ENCODE results near the gene STUB1. TPM values are rescaled to one million over a fixed set of nuclear protein-coding genes. Genes with fewer than 3 reads are reported as not detected.

Gene STUB1
- total RNA-seq, 1 experiment from 2014 or later, result 102 TPM

- CTCF ChIA-PET, result interaction anchor here (0.5 to 1.4 kb wide), 3 partner anchors 11 to 80 kb away, joined by 3 to 4 read pairs (median 3); partner anchors contain the start of gene CIAO3
- peaks cover 6% of the 10 kb centered on the region for H3K4me1 Mint-ChIP-seq (ENCODE audit: low read depth, unreplicated experiment)
- H3K27ac Mint-ChIP-seq (ENCODE audit: unreplicated experiment), result no peak overlapping the region
- H3K9me3 Mint-ChIP-seq (ENCODE audit: low read depth, unreplicated experiment), result no peaks in the 10 kb centered on the region
- DNase-seq, result no peak
- no peak overlapping the region for H3K4me3 Mint-ChIP-seq (ENCODE audit: low read depth, unreplicated experiment)
- no TSS peak for BruUV-seq (replicated peaks)
- intact Hi-C loops (cut with micrococcal nuclease; ENCODE audit: unreplicated experiment), result no loop called here
- peaks cover 91% of the 10 kb centered on the region for H3K27me3 Mint-ChIP-seq (ENCODE audit: unreplicated experiment)
- peaks cover 9% of the 10 kb centered on the region for H3K36me3 Mint-ChIP-seq (ENCODE audit: insufficient read depth, unreplicated experiment)
- TF ChIP-seq CTCF (IDR thresholded peaks at IDR 0.05; ENCODE audit: unreplicated experiment), result no peak
These were observed 26.2 kb downstream of the STUB1 start for GRCh38 chr16:706189-707061.

GRCh38 chr16:707062-707538, 26.9 kb downstream of the STUB1 start:
- CTCF ChIA-PET, result interaction anchor here (0.5 to 1.4 kb wide), 4 partner anchors 12 to 80 kb away, joined by 3 to 4 read pairs (median 3); partner anchors contain the start of gene CIAO3
- H3K27me3 Mint-ChIP-seq (ENCODE audit: unreplicated experiment), result peaks cover 88% of the 10 kb centered on the region
- no peaks in the 10 kb centered on the region for H3K9me3 Mint-ChIP-seq (ENCODE audit: low read depth, unreplicated experiment)
- no peak for DNase-seq
- no peak for TF ChIP-seq CTCF (IDR thresholded peaks at IDR 0.05; ENCODE audit: unreplicated experiment)
- intact Hi-C loops (cut with micrococcal nuclease; ENCODE audit: unreplicated experiment), result no loop called here
- H3K36me3 Mint-ChIP-seq (ENCODE audit: insufficient read depth, unreplicated experiment), result peaks cover 8% of the 10 kb centered on the region
- peaks cover 6% of the 10 kb centered on the region for H3K4me1 Mint-ChIP-seq (ENCODE audit: low read depth, unreplicated experiment)
- no peak overlapping the region for H3K27ac Mint-ChIP-seq (ENCODE audit: unreplicated experiment)
- BruUV-seq (replicated peaks), result no TSS peak
- H3K4me3 Mint-ChIP-seq (ENCODE audit: low read depth, unreplicated experiment), result no peak overlapping the region

GRCh38 chr16:708019-708418, 27.8 kb downstream of the STUB1 start:
- BruUV-seq (replicated peaks), result no TSS peak
- H3K4me1 Mint-ChIP-seq (ENCODE audit: low read depth, unreplicated experiment), result peaks cover 6% of the 10 kb centered on the region
- H3K27me3 Mint-ChIP-seq (ENCODE audit: unreplicated experiment), result peaks cover 79% of the 10 kb centered on the region
- intact Hi-C loops (cut with micrococcal nuclease; ENCODE audit: unreplicated experiment), result no loop called here
- DNase-seq, result no peak
- no peak for TF ChIP-seq CTCF (IDR thresholded peaks at IDR 0.05; ENCODE audit: unreplicated experiment)
- no peaks in the 10 kb centered on the region for H3K9me3 Mint-ChIP-seq (ENCODE audit: low read depth, unreplicated experiment)
- H3K36me3 Mint-ChIP-seq (ENCODE audit: insufficient read depth, unreplicated experiment), result peaks cover 11% of the 10 kb centered on the region
- H3K4me3 Mint-ChIP-seq (ENCODE audit: low read depth, unreplicated experiment), result no peak overlapping the region
- CTCF ChIA-PET, result no interaction called here
- no peak overlapping the region for H3K27ac Mint-ChIP-seq (ENCODE audit: unreplicated experiment)

GRCh38 chr16:708959-709358, 28.7 kb downstream of the STUB1 start:
- Mint-ChIP-seq H3K27me3 (ENCODE audit: unreplicated experiment) (peaks cover 69% of the 10 kb centered on the region), H3K36me3 (ENCODE audit: insufficient read depth, unreplicated experiment) (peaks cover 12% of the 10 kb centered on the region), H3K4me3 (ENCODE audit: low read depth, unreplicated experiment) (no peak overlapping the region), H3K9me3 (ENCODE audit: low read depth, unreplicated experiment) (no peaks in the 10 kb centered on the region), H3K27ac (ENCODE audit: unreplicated experiment) (no peak overlapping the region), H3K4me1 (ENCODE audit: low read depth, unreplicated experiment) (peaks cover 6% of the 10 kb centered on the region)
- CTCF ChIA-PET, result interaction anchor here (0.6 kb wide), 1 partner anchor 477 kb away, joined by 4 read pairs; no protein-coding TSS in a partner anchor
- TF ChIP-seq CTCF (IDR thresholded peaks at IDR 0.05; ENCODE audit: unreplicated experiment), result no peak
- BruUV-seq (replicated peaks), result no TSS peak
- DNase-seq, result no peak
- intact Hi-C loops (cut with micrococcal nuclease; ENCODE audit: unreplicated experiment), result no loop called here
